Measurements from ENCODE around the gene RUNX2.

Gene RUNX2

GRCh38 chr6:45653117-45653883 is 325.2 kb downstream of the RUNX2 start:
- no peaks in the 10 kb centered on the region for H3K27me3 ChIP-seq (ENCODE audit: control insufficient read depth, insufficient read depth, low read length)
- no peak overlapping the region for H3K9ac ChIP-seq (ENCODE audit: low read length)
- H3K9me3 ChIP-seq (ENCODE audit: control insufficient read depth, low read length), result no peaks in the 10 kb centered on the region
- no peaks in the 10 kb centered on the region for H3K36me3 ChIP-seq (ENCODE audit: control insufficient read depth, insufficient read depth, low read length)
- no peaks in the 10 kb centered on the region for H3K4me1 ChIP-seq (ENCODE audit: control insufficient read depth, insufficient read depth, low read length)
- H3K4me3 ChIP-seq (ENCODE audit: low read length), result no peak overlapping the region

DNA sequence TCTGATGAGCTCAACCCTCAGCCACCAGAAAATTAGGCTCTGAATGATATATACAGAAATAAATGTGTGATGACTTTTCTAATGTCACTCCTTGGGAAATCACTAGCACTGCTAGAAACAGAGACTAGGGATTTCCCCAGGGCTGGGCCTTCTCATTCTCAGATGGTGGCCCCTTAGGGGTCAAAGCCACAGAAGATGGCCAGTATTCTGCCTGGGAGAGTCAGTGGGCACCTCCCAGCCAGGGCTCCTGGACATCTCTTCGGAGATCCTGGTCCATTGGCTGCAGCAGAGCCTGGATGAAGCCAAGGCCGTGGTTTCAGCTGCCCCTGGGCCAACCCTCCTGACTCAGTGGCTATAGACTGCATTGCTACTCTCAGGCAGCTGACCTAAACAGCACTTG is 326.5 kb downstream of the RUNX2 start:
- Histone ChIP-seq H3K4me1 (ENCODE audit: control insufficient read depth, insufficient read depth, low read length) (no peaks in the 10 kb centered on the region), H3K9me3 (ENCODE audit: control insufficient read depth, low read length) (no peaks in the 10 kb centered on the region), H3K9ac (ENCODE audit: low read length) (no peak overlapping the region), H3K36me3 (ENCODE audit: control insufficient read depth, insufficient read depth, low read length) (no peaks in the 10 kb centered on the region), H3K27me3 (ENCODE audit: control insufficient read depth, insufficient read depth, low read length) (no peaks in the 10 kb centered on the region), H3K4me3 (ENCODE audit: low read length) (no peak overlapping the region)

- Histone ChIP-seq H3K9me3 (ENCODE audit: control insufficient read depth, low read length) (no peaks in the 10 kb centered on the region), H3K27me3 (ENCODE audit: control insufficient read depth, insufficient read depth, low read length) (no peaks in the 10 kb centered on the region), H3K4me3 (ENCODE audit: low read length) (no peak overlapping the region), H3K36me3 (ENCODE audit: control insufficient read depth, insufficient read depth, low read length) (no peaks in the 10 kb centered on the region), H3K9ac (ENCODE audit: low read length) (no peak overlapping the region), H3K4me1 (ENCODE audit: control insufficient read depth, insufficient read depth, low read length) (no peaks in the 10 kb centered on the region)
These were observed 327.8 kb downstream of the RUNX2 start for GRCh38 chr6:45655745-45656476.

DNA sequence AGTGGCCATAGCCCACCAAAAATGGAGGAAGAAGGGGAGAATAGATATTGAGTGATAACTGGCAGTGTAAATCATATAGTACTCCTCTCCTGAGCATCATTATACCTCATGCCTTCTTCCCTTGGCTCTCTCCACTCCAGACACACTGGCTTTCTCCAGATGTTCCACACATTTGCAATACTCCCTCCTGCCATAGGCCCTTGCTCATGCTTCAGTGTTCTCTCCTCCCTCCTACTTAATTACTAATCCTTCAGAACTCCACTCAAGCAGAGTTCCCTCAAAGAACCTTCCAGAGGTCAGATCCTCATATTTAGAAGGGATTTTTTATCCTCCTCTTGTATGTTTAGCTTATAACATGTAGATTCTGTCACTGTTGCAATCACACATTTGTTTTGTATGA is 329.1 kb downstream of the RUNX2 start:
- no peak overlapping the region for H3K4me3 ChIP-seq (ENCODE audit: low read length)
- no peak overlapping the region for H3K9ac ChIP-seq (ENCODE audit: low read length)
- no peaks in the 10 kb centered on the region for H3K9me3 ChIP-seq (ENCODE audit: control insufficient read depth, low read length)
- H3K36me3 ChIP-seq (ENCODE audit: control insufficient read depth, insufficient read depth, low read length), result no peaks in the 10 kb centered on the region
- H3K27me3 ChIP-seq (ENCODE audit: control insufficient read depth, insufficient read depth, low read length), result peaks cover 2% of the 10 kb centered on the region
- H3K4me1 ChIP-seq (ENCODE audit: control insufficient read depth, insufficient read depth, low read length), result no peaks in the 10 kb centered on the region

GRCh38 chr6:45658400-45658799 is 330.3 kb downstream of the RUNX2 start:
- H3K4me1 ChIP-seq (ENCODE audit: control insufficient read depth, insufficient read depth, low read length), result no peaks in the 10 kb centered on the region
- peaks cover 14% of the 10 kb centered on the region for H3K27me3 ChIP-seq (ENCODE audit: control insufficient read depth, insufficient read depth, low read length)
- no peak overlapping the region for H3K9ac ChIP-seq (ENCODE audit: low read length)

GRCh38 chr6:45658958-45659357 is 330.8 kb downstream of the RUNX2 start:
- H3K4me1 ChIP-seq (ENCODE audit: control insufficient read depth, insufficient read depth, low read length), result no peaks in the 10 kb centered on the region

More at GRCh38 chr6:45658400-45658799, 330.3 kb downstream of the RUNX2 start:
- Histone ChIP-seq H3K36me3 (ENCODE audit: control insufficient read depth, insufficient read depth, low read length) (no peaks in the 10 kb centered on the region), H3K9me3 (ENCODE audit: control insufficient read depth, low read length) (no peaks in the 10 kb centered on the region), H3K4me3 (ENCODE audit: low read length) (no peak overlapping the region)

DNA sequence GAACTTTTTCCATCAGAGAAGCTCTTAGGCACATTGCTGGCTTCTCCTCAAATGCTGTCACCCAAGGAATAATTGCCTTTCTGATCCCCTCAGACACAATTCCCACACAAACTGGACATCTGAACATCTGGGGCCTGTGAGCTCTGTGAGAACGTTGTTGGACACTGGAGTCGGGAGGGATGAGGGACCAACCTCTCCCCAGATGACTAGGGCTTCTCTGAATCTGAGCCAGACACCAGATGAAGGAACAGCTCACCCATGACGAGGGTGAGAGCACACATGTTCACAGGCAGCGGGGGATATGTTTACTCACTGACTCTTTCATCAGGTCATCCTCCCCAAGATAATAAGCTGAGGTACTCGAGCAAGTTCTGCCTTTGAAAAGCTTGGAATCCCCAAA is 333.5 kb downstream of the RUNX2 start:
- Histone ChIP-seq H3K9ac (ENCODE audit: low read length) (no peak overlapping the region), H3K36me3 (ENCODE audit: control insufficient read depth, insufficient read depth, low read length) (no peaks in the 10 kb centered on the region), H3K4me3 (ENCODE audit: low read length) (no peak overlapping the region), H3K27me3 (ENCODE audit: control insufficient read depth, insufficient read depth, low read length) (peaks cover 26% of the 10 kb centered on the region), H3K9me3 (ENCODE audit: control insufficient read depth, low read length) (no peaks in the 10 kb centered on the region), H3K4me1 (ENCODE audit: control insufficient read depth, insufficient read depth, low read length) (no peaks in the 10 kb centered on the region)

More at GRCh38 chr6:45658958-45659357, 330.8 kb downstream of the RUNX2 start:
- H3K4me3 ChIP-seq (ENCODE audit: low read length), result no peak overlapping the region
- no peaks in the 10 kb centered on the region for H3K36me3 ChIP-seq (ENCODE audit: control insufficient read depth, insufficient read depth, low read length)
- no peak overlapping the region for H3K9ac ChIP-seq (ENCODE audit: low read length)
- peaks cover 19% of the 10 kb centered on the region for H3K27me3 ChIP-seq (ENCODE audit: control insufficient read depth, insufficient read depth, low read length)
- no peaks in the 10 kb centered on the region for H3K9me3 ChIP-seq (ENCODE audit: control insufficient read depth, low read length)

GRCh38 chr6:45663251-45664221 is 335.4 kb downstream of the RUNX2 start:
- H3K4me1 ChIP-seq (ENCODE audit: control insufficient read depth, insufficient read depth, low read length), result no peaks in the 10 kb centered on the region
- no peak overlapping the region for H3K9ac ChIP-seq (ENCODE audit: low read length)
- H3K4me3 ChIP-seq (ENCODE audit: low read length), result no peak overlapping the region
- H3K36me3 ChIP-seq (ENCODE audit: control insufficient read depth, insufficient read depth, low read length), result no peaks in the 10 kb centered on the region
- peaks cover 26% of the 10 kb centered on the region for H3K27me3 ChIP-seq (ENCODE audit: control insufficient read depth, insufficient read depth, low read length)
- H3K9me3 ChIP-seq (ENCODE audit: control insufficient read depth, low read length), result no peaks in the 10 kb centered on the region

DNA sequence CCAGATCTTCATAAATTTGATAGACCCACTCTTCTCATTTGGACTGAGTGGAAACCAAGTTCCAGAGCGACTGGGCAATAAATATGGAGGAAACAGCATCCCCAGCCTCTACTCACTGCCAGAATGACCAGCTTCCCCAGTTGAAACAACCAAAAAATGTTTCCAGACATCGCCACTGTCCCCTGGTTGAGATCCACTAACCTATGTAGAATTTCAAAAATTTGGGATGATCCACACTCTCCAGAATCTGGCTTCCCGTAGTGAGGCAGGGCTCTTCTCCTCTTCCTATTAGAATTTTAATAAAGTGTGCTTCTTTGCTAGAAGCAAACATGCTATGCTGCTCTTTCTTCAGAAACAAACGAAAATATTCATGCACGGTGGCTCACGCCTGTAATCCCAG is 336.6 kb downstream of the RUNX2 start:
- Histone ChIP-seq H3K27me3 (ENCODE audit: control insufficient read depth, insufficient read depth, low read length) (peaks cover 26% of the 10 kb centered on the region), H3K4me3 (ENCODE audit: low read length) (no peak overlapping the region), H3K36me3 (ENCODE audit: control insufficient read depth, insufficient read depth, low read length) (no peaks in the 10 kb centered on the region), H3K9me3 (ENCODE audit: control insufficient read depth, low read length) (no peaks in the 10 kb centered on the region), H3K9ac (ENCODE audit: low read length) (no peak overlapping the region), H3K4me1 (ENCODE audit: control insufficient read depth, insufficient read depth, low read length) (no peaks in the 10 kb centered on the region)

- no peak overlapping the region for H3K9ac ChIP-seq (ENCODE audit: low read length)
- H3K9me3 ChIP-seq (ENCODE audit: control insufficient read depth, low read length), result no peaks in the 10 kb centered on the region
- no peaks in the 10 kb centered on the region for H3K4me1 ChIP-seq (ENCODE audit: control insufficient read depth, insufficient read depth, low read length)
- H3K36me3 ChIP-seq (ENCODE audit: control insufficient read depth, insufficient read depth, low read length), result no peaks in the 10 kb centered on the region
- H3K27me3 ChIP-seq (ENCODE audit: control insufficient read depth, insufficient read depth, low read length), result peaks cover 26% of the 10 kb centered on the region
- H3K4me3 ChIP-seq (ENCODE audit: low read length), result no peak overlapping the region
These were observed 337.7 kb downstream of the RUNX2 start for GRCh38 chr6:45665859-45666258.

DNA sequence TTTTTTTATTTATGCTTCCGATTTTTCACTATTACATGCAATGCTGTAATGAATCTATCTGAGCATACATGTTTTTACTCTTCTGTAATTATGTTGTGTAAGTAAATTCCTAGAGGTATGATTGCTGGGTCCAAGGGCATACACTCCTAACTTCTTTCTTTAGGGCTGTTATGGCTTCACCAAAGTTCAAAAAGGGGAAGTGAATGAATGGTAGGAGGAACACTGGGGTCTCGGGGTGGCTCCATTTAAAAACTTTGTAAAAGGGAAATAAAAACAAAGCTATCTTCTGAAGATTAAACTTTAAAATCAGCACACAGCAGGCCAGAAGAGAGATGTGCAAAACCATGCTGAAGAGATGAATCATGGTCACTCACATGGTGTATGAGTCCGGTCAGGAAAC is 338.7 kb downstream of the RUNX2 start:
- Histone ChIP-seq H3K4me3 (ENCODE audit: low read length) (no peak overlapping the region), H3K27me3 (ENCODE audit: control insufficient read depth, insufficient read depth, low read length) (peaks cover 26% of the 10 kb centered on the region), H3K9ac (ENCODE audit: low read length) (no peak overlapping the region), H3K4me1 (ENCODE audit: control insufficient read depth, insufficient read depth, low read length) (no peaks in the 10 kb centered on the region), H3K9me3 (ENCODE audit: control insufficient read depth, low read length) (no peaks in the 10 kb centered on the region), H3K36me3 (ENCODE audit: control insufficient read depth, insufficient read depth, low read length) (no peaks in the 10 kb centered on the region)

All from mucosa of stomach (tissue), 1 donor.